Common myeloid progenitor, CD34-positive (primary cell): ENCODE measurements around the gene TUFT1.
A peak's percentile ranks its signal among the peaks of the same experiment; 100 is the strongest.
"Not testable (repeated sequence)": the region's sequence is repeated elsewhere in the genome, so short reads cannot be mapped to it uniquely, and the experiment has no call there.

Experiments used
- CTCF ChIA-PET: fragments of 350-600 bp; sonication (Branson Sonifier 250); formaldehyde crosslinking; loops from one replicate; lab custom pipeline; 2021; ENCODE audit warnings: antibody characterized with exemption; lab: Charles Lee
- POLR2A ChIA-PET: fragments of 350-600 bp; sonication (Branson Sonifier 250); formaldehyde crosslinking; loops from one replicate; lab custom pipeline; 2021; ENCODE audit warnings: antibody characterized with exemption; lab: Charles Lee
- DNase-seq, 3 donors: peaks; one replicate each; pipeline versions ENCODE4 v3.0.0 to v3.0.0-alpha.2; 2013
- H3K27ac ChIP-seq, 2 experiments: 1 replicate in 1 of 2; 2 replicates in 1 of 2; pipeline ENCODE4 v1.7.0; 2013; ENCODE audit warnings: inconsistent platforms in 2 of 2, low read length in 2 of 2, mild to moderate bottlenecking in 2 of 2, low read depth in 1 of 2, moderate library complexity in 1 of 2; ENCODE audit not compliant: severe bottlenecking in 2 of 2, insufficient read depth in 1 of 2, poor library complexity in 1 of 2
- H3K27me3 ChIP-seq, 5 experiments: replicated peaks in 2 of 5; 1 replicate in 3 of 5; 2 replicates in 2 of 5; pipeline versions ENCODE4 v1.6.1 to v1.7.0; 2013; ENCODE audit warnings: low read length in 4 of 5, mild to moderate bottlenecking in 2 of 5, moderate library complexity in 2 of 5, inconsistent platforms in 1 of 5; ENCODE audit not compliant: insufficient read depth in 5 of 5, control insufficient read depth in 4 of 5
- H3K36me3 ChIP-seq, 4 experiments: 1 replicate in 2 of 4; 2 replicates in 2 of 4; pipeline versions ENCODE4 v1.6.1 to v1.7.0; 2013; ENCODE audit warnings: low read length in 3 of 4, control low read depth in 1 of 4, mild to moderate bottlenecking in 1 of 4; ENCODE audit not compliant: control insufficient read depth in 4 of 4, insufficient read depth in 4 of 4
- H3K4me1 ChIP-seq, 4 experiments: 1 replicate in 3 of 4; 2 replicates in 1 of 4; pipeline versions ENCODE4 v1.6.1 to v1.7.1; 2013; ENCODE audit warnings: low read length in 3 of 4, mild to moderate bottlenecking in 3 of 4, control low read depth in 1 of 4, inconsistent platforms in 1 of 4, moderate library complexity in 1 of 4; ENCODE audit not compliant: control insufficient read depth in 4 of 4, insufficient read depth in 4 of 4; ENCODE audit errors: control extremely low read depth in 1 of 4
- H3K4me3 ChIP-seq, 7 experiments: 1 replicate in 4 of 7; 2 replicates in 3 of 7; pipeline versions ENCODE4 v1.5.1 to v1.7.0; 2013; ENCODE audit warnings: mild to moderate bottlenecking in 7 of 7, low read length in 6 of 7, moderate library complexity in 6 of 7, inconsistent platforms in 2 of 7, low read depth in 2 of 7, control low read depth in 1 of 7; ENCODE audit not compliant: insufficient read depth in 4 of 7, control insufficient read depth in 1 of 7; ENCODE audit errors: extremely low read depth in 1 of 7
- H3K9me3 ChIP-seq, 5 experiments: 1 replicate in 4 of 5; 2 replicates in 1 of 5; pipeline versions ENCODE4 v1.6.1 to v1.7.1; 2013; ENCODE audit warnings: low read length in 4 of 5, mild to moderate bottlenecking in 2 of 5, inconsistent platforms in 1 of 5, low read depth in 1 of 5, moderate library complexity in 1 of 5; ENCODE audit not compliant: control insufficient read depth in 4 of 5, insufficient read depth in 2 of 5; ENCODE audit errors: control extremely low read depth in 1 of 5
- WGBS: methylation state at CpG from one replicate; pipeline ENCODE4 v1.1.5; 2013; ENCODE audit not compliant: insufficient coverage; 5-methylcytosine and 5-hydroxymethylcytosine counted together

TUFT1 gene

GRCh38 chr1:151616505-151616849, 76.4 kb downstream of the TUFT1 start:
- Histone ChIP-seq H3K36me3 (peaks cover 0 to 9% (median 3%) of the 10 kb centered on the region in 4 experiments), H3K4me3 (no peak overlapping the region), H3K9me3 (no peaks in the 10 kb centered on the region), H3K27ac (no peak overlapping the region), H3K27me3 (no peaks in the 10 kb centered on the region), H3K4me1 (peaks cover 2 to 31% (median 12%) of the 10 kb centered on the region in 4 experiments)
- 93% methylated on average over 3 of the region's 3 CpGs for WGBS
- no peak for DNase-seq
- CTCF ChIA-PET = no interaction called here
- POLR2A ChIA-PET = interaction anchor here (0.6 kb wide), 1 partner anchor 13 kb away, joined by 4 read pairs; no protein-coding TSS in a partner anchor

DNA sequence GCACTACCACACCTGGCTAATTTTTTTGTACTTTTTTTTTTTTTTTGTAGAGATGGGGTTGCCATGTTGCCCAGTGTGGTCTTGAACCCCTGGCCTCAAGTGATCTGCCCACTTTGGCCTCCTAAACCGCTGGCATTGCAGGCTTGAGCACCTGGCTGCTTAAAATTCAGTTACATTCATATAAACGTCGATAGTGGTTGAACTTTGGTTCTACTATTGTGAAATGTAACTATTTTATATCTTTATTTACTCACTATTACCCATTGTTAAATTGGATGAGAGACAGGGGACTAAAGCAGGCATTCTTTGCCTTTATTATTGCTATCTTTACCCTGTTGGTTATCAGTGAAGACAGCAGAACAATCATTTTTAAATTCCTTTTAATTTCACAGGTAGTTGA, 77.9 kb downstream of the TUFT1 start:
- peaks cover 2 to 30% (median 8%) of the 10 kb centered on the region in 4 experiments for H3K4me1 ChIP-seq
- no peaks in the 10 kb centered on the region for H3K27me3 ChIP-seq
- H3K9me3 ChIP-seq = no peaks in the 10 kb centered on the region
- peaks cover 0 to 9% (median 3%) of the 10 kb centered on the region in 4 experiments for H3K36me3 ChIP-seq
- no peak overlapping the region for H3K27ac ChIP-seq
- ChIA-PET POLR2A (no interaction called here), CTCF (interaction anchor here (1.2 kb wide), 1 partner anchor 17 kb away, joined by 3 read pairs; no protein-coding TSS in a partner anchor)
- no peak for DNase-seq
- no CpG with 5 or more reads among the region's 3 CpGs for WGBS
- no peak overlapping the region for H3K4me3 ChIP-seq

DNA sequence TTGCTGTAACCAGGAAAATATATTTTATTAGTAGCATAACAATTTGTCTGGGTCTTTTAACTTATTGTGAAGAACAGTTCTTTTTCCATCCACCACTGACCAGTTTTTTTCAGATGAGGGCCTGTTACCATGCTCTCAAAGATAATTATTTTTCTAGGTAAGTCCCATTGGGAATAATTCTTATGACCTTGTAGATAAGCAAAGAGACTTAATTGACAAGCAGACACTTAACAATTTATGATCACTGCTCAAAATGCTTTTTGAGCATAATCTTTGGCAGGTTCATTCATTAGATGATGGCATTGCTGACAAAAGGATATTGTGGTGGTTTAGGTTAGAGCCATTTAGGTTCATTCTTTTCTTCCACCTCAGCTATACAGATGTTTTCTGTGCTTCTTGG, 78.4 kb downstream of the TUFT1 start:
- Histone ChIP-seq H3K27me3 (no peaks in the 10 kb centered on the region), H3K36me3 (peaks cover 0 to 9% (median 3%) of the 10 kb centered on the region in 4 experiments), H3K9me3 (no peaks in the 10 kb centered on the region), H3K27ac (no peak overlapping the region), H3K4me3 (no peak overlapping the region), H3K4me1 (peaks cover 2 to 26% (median 3%) of the 10 kb centered on the region in 4 experiments)
- ChIA-PET CTCF (interaction anchor here (0.9 to 1.2 kb wide), 3 partner anchors 17 to 116 kb away, joined by 3 to 5 read pairs (median 3); no protein-coding TSS in a partner anchor), POLR2A (no interaction called here)
- no peak for DNase-seq

DNA sequence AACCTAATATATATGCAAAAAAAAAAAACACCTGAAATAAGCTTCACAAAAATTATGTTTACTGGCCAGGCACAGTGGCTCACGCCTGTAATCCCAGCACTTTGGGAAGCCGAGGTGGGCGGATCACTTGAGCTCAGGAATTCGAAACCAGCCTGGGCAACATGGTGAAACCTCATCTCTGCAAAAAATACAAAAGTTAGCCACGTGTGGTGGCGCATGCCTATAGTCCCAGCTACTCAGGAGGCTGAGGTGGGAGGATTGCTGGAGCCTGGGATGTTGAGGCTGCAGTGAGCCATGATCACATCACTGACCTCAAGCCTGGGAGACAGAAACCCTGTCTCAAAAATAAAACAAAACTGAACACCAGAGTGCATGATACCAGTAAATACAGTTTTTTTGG, 78.9 kb downstream of the TUFT1 start:
- H3K27me3 ChIP-seq, H3K27ac ChIP-seq, H3K36me3 ChIP-seq, POLR2A ChIA-PET, H3K4me3 ChIP-seq, DNase-seq, H3K9me3 ChIP-seq: not testable (repeated sequence)
- WGBS = 94% methylated on average over 5 of the region's 6 CpGs
- peaks cover 0 to 23% (median under 1%) of the 10 kb centered on the region in 4 experiments for H3K4me1 ChIP-seq
- CTCF ChIA-PET = interaction anchor here (0.9 to 1.2 kb wide), 3 partner anchors 16 to 116 kb away, joined by 3 to 5 read pairs (median 3); no protein-coding TSS in a partner anchor

- H3K4me1 ChIP-seq = peaks cover 0 to 23% (median under 1%) of the 10 kb centered on the region in 4 experiments
- peak in 2 of 3 donors; percentile 2 to 7 for DNase-seq
- no peak overlapping the region for H3K4me3 ChIP-seq
- ChIA-PET CTCF (interaction anchor here (0.9 to 2.0 kb wide), 8 partner anchors 7 to 115 kb away, joined by 3 to 9 read pairs (median 4); partner anchors contain the start of gene SNX27), POLR2A (no interaction called here)
- H3K9me3 ChIP-seq = no peaks in the 10 kb centered on the region
- 82% methylated on average over 2 of the region's 6 CpGs for WGBS
- peaks cover 0 to 9% (median 3%) of the 10 kb centered on the region in 4 experiments for H3K36me3 ChIP-seq
- no peaks in the 10 kb centered on the region for H3K27me3 ChIP-seq
- H3K27ac ChIP-seq = no peak overlapping the region
These were observed 79.5 kb downstream of the TUFT1 start for GRCh38 chr1:151619489-151620093.

DNA sequence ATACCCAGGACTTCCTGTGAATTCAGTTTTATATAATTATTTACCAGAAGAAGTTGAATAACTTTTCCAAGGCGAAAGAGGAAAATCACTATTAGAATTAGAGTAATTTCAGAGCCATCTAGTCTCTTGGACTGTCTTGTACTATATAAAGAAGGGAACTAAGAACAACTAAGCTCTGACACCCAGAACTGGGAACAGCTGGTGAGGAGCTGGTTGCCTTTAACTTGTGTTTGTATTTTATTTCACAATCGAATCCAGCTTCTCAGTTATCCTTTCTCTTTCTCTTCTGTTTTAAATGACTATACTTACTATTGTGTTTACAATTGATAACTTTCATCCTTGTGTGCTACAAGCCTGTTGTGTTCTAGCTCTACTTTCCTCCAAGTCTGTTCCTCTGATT, 80.2 kb downstream of the TUFT1 start:
- H3K36me3 ChIP-seq = peaks cover 0 to 4% (median 2%) of the 10 kb centered on the region in 4 experiments
- no CpG with 5 or more reads among the region's 2 CpGs for WGBS
- CTCF ChIA-PET = interaction anchor here (1.2 to 2.2 kb wide), 6 partner anchors 8 to 26 kb away, joined by 3 to 9 read pairs (median 4); partner anchors contain the start of gene SNX27
- H3K27me3 ChIP-seq = no peaks in the 10 kb centered on the region
- H3K27ac ChIP-seq = no peak overlapping the region
- POLR2A ChIA-PET = no interaction called here
- H3K4me3 ChIP-seq = no peak overlapping the region
- DNase-seq = peak in 2 of 3 donors; percentile 16 to 33
- peaks cover 0 to 23% (median under 1%) of the 10 kb centered on the region in 4 experiments for H3K4me1 ChIP-seq
- H3K9me3 ChIP-seq = no peaks in the 10 kb centered on the region

DNA sequence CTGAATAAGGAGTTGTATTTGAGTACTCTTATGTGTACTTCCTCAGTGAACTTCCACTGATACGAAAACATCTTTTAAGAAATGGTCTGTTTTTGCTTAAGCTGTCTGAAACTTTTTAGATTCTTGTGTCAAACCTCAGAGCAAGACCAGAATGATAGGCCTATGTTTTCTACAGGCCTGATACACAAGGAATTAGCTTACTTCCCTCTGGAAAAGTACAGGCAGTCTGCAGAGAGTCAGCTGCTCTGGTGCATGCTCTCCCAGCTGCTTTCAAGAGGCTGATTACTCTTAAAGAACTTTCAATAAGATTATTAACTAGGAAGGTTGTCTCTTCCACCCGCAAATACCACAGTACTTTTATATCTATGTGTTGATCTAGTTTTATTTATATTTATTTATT, 81.2 kb downstream of the TUFT1 start:
- Histone ChIP-seq H3K4me1 (peaks cover 0 to 23% (median under 1%) of the 10 kb centered on the region in 4 experiments), H3K9me3 (no peaks in the 10 kb centered on the region), H3K27me3 (no peaks in the 10 kb centered on the region), H3K4me3 (no peak overlapping the region), H3K36me3 (no peaks in the 10 kb centered on the region), H3K27ac (no peak overlapping the region)
- CTCF ChIA-PET = interaction anchor here (1.5 to 2.2 kb wide), 3 partner anchors 7 to 27 kb away, joined by 3 to 6 read pairs (median 4); no protein-coding TSS in a partner anchor
- WGBS = 60% methylated on average over 1 of the region's 2 CpGs
- DNase-seq = no peak
- POLR2A ChIA-PET = no interaction called here
